H9 (cell line): ENCODE results near the gene RPRD2. TPM values are rescaled to one million over a fixed set of nuclear protein-coding genes. Genes with fewer than 3 reads are reported as not detected.

Experiments
- DNase-seq: peaks from one replicate; pipeline ENCODE4 v3.0.0-alpha.2; 2017
- H2AFZ ChIP-seq: one replicate; pipeline ENCODE4 v1.6.1; 2013; ENCODE audit warnings: mild to moderate bottlenecking, low read length, control low read depth, moderate library complexity
- H2AK5ac ChIP-seq: 2 replicates; pipeline ENCODE4 v1.6.1; 2013; ENCODE audit warnings: low read length, control low read depth, mixed read lengths; ENCODE audit not compliant: insufficient read length
- H2BK120ac ChIP-seq: one replicate; pipeline ENCODE4 v1.6.1; 2013; ENCODE audit warnings: low read depth, mild to moderate bottlenecking, low read length, control low read depth, inconsistent platforms; ENCODE audit not compliant: poor library complexity, severe bottlenecking
- H2BK12ac ChIP-seq: 2 replicates; pipeline ENCODE4 v1.6.1; 2013; ENCODE audit warnings: low read length, control low read depth, mixed read lengths, low read depth; ENCODE audit not compliant: insufficient read length
- H2BK15ac ChIP-seq: 2 replicates; pipeline ENCODE4 v1.6.1; 2013; ENCODE audit warnings: low read depth, low read length, control low read depth
- H2BK20ac ChIP-seq: one replicate; pipeline ENCODE4 v1.6.1; 2013; ENCODE audit warnings: low read depth, mild to moderate bottlenecking, low read length, control low read depth, inconsistent platforms; ENCODE audit not compliant: poor library complexity, severe bottlenecking
- H2BK5ac ChIP-seq: 2 replicates; pipeline ENCODE4 v1.6.1; 2013; ENCODE audit warnings: low read length, control low read depth, mixed read lengths; ENCODE audit not compliant: insufficient read length
- H3K14ac ChIP-seq: 2 replicates; pipeline ENCODE4 v1.6.1; 2013; ENCODE audit warnings: low read length, control low read depth; ENCODE audit not compliant: insufficient read depth
- H3K18ac ChIP-seq: 2 replicates; pipeline ENCODE4 v1.6.1; 2013; ENCODE audit warnings: low read depth, mild to moderate bottlenecking, mixed read lengths, low read length, control low read depth; ENCODE audit not compliant: insufficient read length
- H3K23ac ChIP-seq: 2 replicates; pipeline ENCODE4 v1.6.1; 2013; ENCODE audit warnings: low read length, control low read depth, mixed read lengths, low read depth; ENCODE audit not compliant: insufficient read length
- H3K23me2 ChIP-seq: 2 replicates; pipeline ENCODE4 v1.6.1; 2013; ENCODE audit warnings: low read depth, mild to moderate bottlenecking, mixed read lengths, low read length, control low read depth; ENCODE audit not compliant: insufficient read length, poor library complexity, severe bottlenecking
- H3K27ac ChIP-seq: 2 replicates; pipeline ENCODE4 v1.5.1; 2013; ENCODE audit warnings: low read length, control low read depth, mixed read lengths, low read depth; ENCODE audit not compliant: insufficient read length
- H3K27me3 ChIP-seq: 2 replicates; pipeline ENCODE4 v1.6.1; 2013; ENCODE audit warnings: low read length, control low read depth, inconsistent platforms; ENCODE audit not compliant: insufficient read depth
- H3K4ac ChIP-seq: 2 replicates; pipeline ENCODE4 v1.6.1; 2013; ENCODE audit warnings: low read depth, mild to moderate bottlenecking, control low read depth, inconsistent platforms, low read length, moderate library complexity
- H3K4me1 ChIP-seq: 2 replicates; pipeline ENCODE4 v1.6.1; 2013; ENCODE audit warnings: low read length, control low read depth, inconsistent platforms; ENCODE audit not compliant: insufficient read depth
- H3K4me2 ChIP-seq: 2 replicates; pipeline ENCODE4 v1.6.1; 2013; ENCODE audit warnings: low read length, control low read depth, mixed read lengths; ENCODE audit not compliant: insufficient read length, insufficient read depth
- H3K56ac ChIP-seq: 2 replicates; pipeline ENCODE4 v1.6.1; 2013; ENCODE audit warnings: low read depth, mild to moderate bottlenecking, mixed read lengths, low read length, control low read depth; ENCODE audit not compliant: insufficient read length
- H3K79me1 ChIP-seq: 2 replicates; pipeline ENCODE4 v1.6.1; 2013; ENCODE audit warnings: low read depth, mild to moderate bottlenecking, moderate library complexity, low read length, control low read depth, inconsistent platforms; ENCODE audit not compliant: insufficient read depth, poor library complexity, severe bottlenecking
- H3K79me2 ChIP-seq: 2 replicates; pipeline ENCODE4 v1.6.1; 2013; ENCODE audit warnings: low read length, control low read depth, inconsistent platforms; ENCODE audit not compliant: insufficient read depth
- H3K9ac ChIP-seq: 2 replicates; pipeline ENCODE4 v1.6.1; 2013; ENCODE audit warnings: low read length, control low read depth, mixed read lengths; ENCODE audit not compliant: insufficient read length; ENCODE audit errors: extremely low read depth
- H3K9me3 ChIP-seq: one replicate; pipeline ENCODE4 v1.6.1; 2013; ENCODE audit warnings: low read depth, low read length, inconsistent platforms; ENCODE audit not compliant: control insufficient read depth
- H3T11ph ChIP-seq: one replicate; pipeline ENCODE4 v1.6.1; 2013; ENCODE audit warnings: mild to moderate bottlenecking, low read length, control low read depth, inconsistent platforms
- H4K20me1 ChIP-seq: one replicate; pipeline ENCODE4 v1.6.1; 2013; ENCODE audit not compliant: control insufficient read depth, insufficient read length, insufficient read depth
- H4K5ac ChIP-seq: 2 replicates; pipeline ENCODE4 v1.6.1; 2013; ENCODE audit warnings: low read depth, mild to moderate bottlenecking, mixed read lengths, low read length, control low read depth; ENCODE audit not compliant: insufficient read length
- H4K8ac ChIP-seq: replicated peaks from 2 replicates; pipeline ENCODE4 v1.6.1; 2013; ENCODE audit warnings: low read length, control low read depth, mixed read lengths, low read depth; ENCODE audit not compliant: insufficient read length
- H4K91ac ChIP-seq: 2 replicates; pipeline ENCODE4 v1.6.1; 2013; ENCODE audit warnings: low read depth, mild to moderate bottlenecking, moderate library complexity, mixed read lengths, low read length, control low read depth; ENCODE audit not compliant: insufficient read length
- H3K27ac Mint-ChIP-seq, 3 experiments: 2 replicates in 2 of 3; 3 replicates in 1 of 3; pipeline ENCODE4 v1.8.0; 2020 to 2021; ENCODE audit warnings: mixed read lengths in 3 of 3, mild to moderate bottlenecking in 1 of 3, moderate library complexity in 1 of 3
- H3K27me3 Mint-ChIP-seq: 2 replicates; pipeline ENCODE4 v1.8.0; 2021; ENCODE audit warnings: low read depth, mild to moderate bottlenecking, moderate library complexity, mixed read lengths
- H3K36me3 Mint-ChIP-seq, 3 experiments: 2 replicates in 2 of 3; 3 replicates in 1 of 3; pipeline ENCODE4 v1.8.0; 2020 to 2021; ENCODE audit warnings: low read depth in 3 of 3, mixed read lengths in 3 of 3; ENCODE audit not compliant: insufficient read depth in 1 of 3
- H3K4me1 Mint-ChIP-seq, 2 experiments: 2 replicates each; pipeline ENCODE4 v1.8.0; 2020; ENCODE audit warnings: mixed read lengths in 2 of 2
- H3K4me3 Mint-ChIP-seq, 2 experiments: 2 replicates in 1 of 2; 3 replicates in 1 of 2; pipeline ENCODE4 v1.8.0; 2020 to 2021; ENCODE audit warnings: mild to moderate bottlenecking in 2 of 2, mixed read lengths in 2 of 2, moderate library complexity in 1 of 2
- H3K9me3 Mint-ChIP-seq, 2 experiments: 2 replicates in 1 of 2; 3 replicates in 1 of 2; pipeline ENCODE4 v1.8.0; 2020; ENCODE audit warnings: mild to moderate bottlenecking in 2 of 2, mixed read lengths in 2 of 2, moderate library complexity in 1 of 2
- WGBS: extraction: QIAGEN DNeasy Blood & Tissue Kit; methylation state at CpG from one replicate; pipeline ENCODE4 v1.1.7; 2013; ENCODE audit warnings: missing lambda C conversion rate, low lambda C conversion rate, mixed read lengths; ENCODE audit not compliant: insufficient read length; ENCODE audit errors: extremely low coverage; 5-methylcytosine and 5-hydroxymethylcytosine counted together
- total RNA-seq: library from RNA; stranded (reverse); gene quantifications from 2 replicates; pipeline ENCODE4 v1.2.1, GENCODE V29; 2021
- TF ChIP-seq, protein P1 (sequence below): fragments of 200-600 bp; sonication (generic); conservative IDR thresholded peaks from 3 replicates; pipeline ENCODE4 v1.8.0; 2021; ENCODE audit warnings: antibody characterized with exemption, mild to moderate bottlenecking

The RPRD2 gene
- total RNA-seq, 1 experiment from 2014 or later, result 39.0 TPM

DNA sequence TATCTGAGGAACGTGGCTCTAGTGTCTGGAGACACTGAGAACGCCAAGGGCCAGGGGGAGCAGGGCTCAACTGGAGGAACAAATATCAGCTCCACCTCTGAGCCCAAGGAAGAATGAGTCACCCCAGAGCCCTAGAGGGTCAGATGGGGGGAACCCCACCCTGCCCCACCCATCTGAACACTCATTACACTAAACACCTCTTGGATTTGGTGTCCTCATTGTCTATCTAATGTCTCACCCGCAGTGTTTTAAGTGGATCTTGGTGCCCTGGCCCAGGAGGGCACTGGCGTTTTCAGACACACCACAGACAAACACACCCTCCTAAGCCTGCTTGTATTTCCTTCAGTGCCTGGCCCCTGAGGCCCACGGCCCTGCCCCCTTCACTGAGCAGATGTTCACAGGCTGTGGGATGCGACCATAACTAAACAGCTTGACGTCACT is 149.4 kb downstream of the RPRD2 start:
- H2BK20ac ChIP-seq, result no peak overlapping the region
- H3K27ac ChIP-seq, result no peak overlapping the region
- H4K8ac ChIP-seq, result no peak overlapping the region
- H3K4me2 ChIP-seq, result no peak overlapping the region
- no peak overlapping the region for H4K5ac ChIP-seq
- no peaks in the 10 kb centered on the region for H3K79me2 ChIP-seq
- Mint-ChIP-seq H3K27ac (no peak overlapping the region), H3K4me3 (no peak overlapping the region), H3K4me1 (peaks cover 9 to 15% of the 10 kb centered on the region in 2 experiments), H3K27me3 (peaks cover 1% of the 10 kb centered on the region; the same call in 1 of the 2 replicates), H3K9me3 (no peaks in the 10 kb centered on the region), H3K36me3 (peaks cover 0 to 11% (median 0%) of the 10 kb centered on the region in 3 experiments; a peak in 4 of 7 replicates)
- H3K9me3 ChIP-seq, result no peaks in the 10 kb centered on the region
- no peak overlapping the region for H2BK15ac ChIP-seq
- no peak overlapping the region for H3K9ac ChIP-seq
- no peak overlapping the region for H4K91ac ChIP-seq
- H2BK5ac ChIP-seq, result no peak overlapping the region
- H3T11ph ChIP-seq, result no peak overlapping the region
- no peak overlapping the region for H3K56ac ChIP-seq
- H3K4me1 ChIP-seq, result peaks cover 2% of the 10 kb centered on the region; the same call in 1 of the 2 replicates
- no peak overlapping the region for H2BK12ac ChIP-seq
- H3K27me3 ChIP-seq, result no peaks in the 10 kb centered on the region
- H4K20me1 ChIP-seq, result peaks cover 2% of the 10 kb centered on the region
- TF ChIP-seq, protein P1, sequence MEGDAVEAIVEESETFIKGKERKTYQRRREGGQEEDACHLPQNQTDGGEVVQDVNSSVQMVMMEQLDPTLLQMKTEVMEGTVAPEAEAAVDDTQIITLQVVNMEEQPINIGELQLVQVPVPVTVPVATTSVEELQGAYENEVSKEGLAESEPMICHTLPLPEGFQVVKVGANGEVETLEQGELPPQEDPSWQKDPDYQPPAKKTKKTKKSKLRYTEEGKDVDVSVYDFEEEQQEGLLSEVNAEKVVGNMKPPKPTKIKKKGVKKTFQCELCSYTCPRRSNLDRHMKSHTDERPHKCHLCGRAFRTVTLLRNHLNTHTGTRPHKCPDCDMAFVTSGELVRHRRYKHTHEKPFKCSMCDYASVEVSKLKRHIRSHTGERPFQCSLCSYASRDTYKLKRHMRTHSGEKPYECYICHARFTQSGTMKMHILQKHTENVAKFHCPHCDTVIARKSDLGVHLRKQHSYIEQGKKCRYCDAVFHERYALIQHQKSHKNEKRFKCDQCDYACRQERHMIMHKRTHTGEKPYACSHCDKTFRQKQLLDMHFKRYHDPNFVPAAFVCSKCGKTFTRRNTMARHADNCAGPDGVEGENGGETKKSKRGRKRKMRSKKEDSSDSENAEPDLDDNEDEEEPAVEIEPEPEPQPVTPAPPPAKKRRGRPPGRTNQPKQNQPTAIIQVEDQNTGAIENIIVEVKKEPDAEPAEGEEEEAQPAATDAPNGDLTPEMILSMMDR, result no peak
- H3K23ac ChIP-seq, result no peak overlapping the region
- H3K79me1 ChIP-seq, result no peaks in the 10 kb centered on the region
- H3K18ac ChIP-seq, result no peak overlapping the region
- H3K14ac ChIP-seq, result no peak overlapping the region
- no peak overlapping the region for H2AFZ ChIP-seq
- peaks cover 12% of the 10 kb centered on the region for H3K23me2 ChIP-seq
- no peak overlapping the region for H2BK120ac ChIP-seq
- no CpG with 5 or more reads among the region's 7 CpGs for WGBS
- no peak overlapping the region for H3K4ac ChIP-seq
- no peak overlapping the region for H2AK5ac ChIP-seq
- DNase-seq, result no peak
